Liver (tissue), 9 donors: ENCODE measurements around the gene ST3GAL2. TPM values are rescaled to one million over a fixed set of nuclear protein-coding genes. Genes with fewer than 3 reads are reported as not detected.

Experiments
- DNase-seq: peaks from one replicate; pipeline ENCODE4 v3.0.0-alpha.2; 2017; ENCODE audit warnings: low spot score
- H3K27ac ChIP-seq, 2 donors: one replicate each; pipeline ENCODE4 v1.7.0; 2013; ENCODE audit warnings: inconsistent platforms in 2 of 2, low read length in 2 of 2, control low read depth in 1 of 2, low read depth in 1 of 2, mild to moderate bottlenecking in 1 of 2
- H3K27me3 ChIP-seq, 4 donors: one replicate each; pipeline versions ENCODE4 v1.6.1 to v1.7.0; 2013; ENCODE audit warnings: low read length in 3 of 4, inconsistent platforms in 1 of 4, mild to moderate bottlenecking in 1 of 4, moderate library complexity in 1 of 4; ENCODE audit not compliant: control insufficient read depth in 4 of 4, insufficient read depth in 4 of 4
- H3K36me3 ChIP-seq, 4 donors: one replicate each; pipeline versions ENCODE4 v1.6.1 to v1.7.0; 2013; ENCODE audit warnings: low read length in 3 of 4, mild to moderate bottlenecking in 3 of 4, low read depth in 1 of 4, moderate library complexity in 1 of 4; ENCODE audit not compliant: control insufficient read depth in 4 of 4, insufficient read depth in 3 of 4
- H3K4me1 ChIP-seq, 4 donors: one replicate each; pipeline versions ENCODE4 v1.6.1 to v1.7.0; 2013; ENCODE audit warnings: low read length in 3 of 4, mild to moderate bottlenecking in 3 of 4, moderate library complexity in 1 of 4; ENCODE audit not compliant: control insufficient read depth in 4 of 4, insufficient read depth in 4 of 4
- H3K4me3 ChIP-seq, 3 donors: one replicate each; pipeline versions ENCODE4 v1.6.1 to v1.7.0; 2013; ENCODE audit warnings: low read length in 3 of 3, control low read depth in 1 of 3, low read depth in 1 of 3, mild to moderate bottlenecking in 1 of 3
- H3K9ac ChIP-seq, 2 donors: one replicate each; pipeline ENCODE4 v1.7.0; 2013; ENCODE audit warnings: low read length in 2 of 2, mild to moderate bottlenecking in 2 of 2, moderate library complexity in 2 of 2, control low read depth in 1 of 2, low read depth in 1 of 2
- H3K9me3 ChIP-seq, 4 donors: one replicate each; pipeline versions ENCODE4 v1.6.1 to v1.7.0; 2013; ENCODE audit warnings: low read length in 3 of 4; ENCODE audit not compliant: control insufficient read depth in 4 of 4
- ATF3 ChIP-seq: IDR thresholded peaks from 2 replicates; pipeline ENCODE4 v1.6.1; 2016; ENCODE audit warnings: antibody characterized with exemption
- CTCF ChIP-seq: fragments of 150-350 bp; IDR thresholded peaks from 2 replicates; pipeline ENCODE4 v1.5.1; 2017; ENCODE audit warnings: improper control_type of control experiment, low read depth, low read length; ENCODE audit not compliant: missing input control
- EGR1 ChIP-seq, 2 donors: IDR thresholded peaks; 2 replicates each; pipeline ENCODE4 v1.6.1; 2016 to 2018; ENCODE audit warnings: antibody characterized with exemption in 2 of 2, low read depth in 2 of 2
- FOXA1 ChIP-seq: IDR thresholded peaks from 2 replicates; pipeline ENCODE4 v1.6.1; 2016; ENCODE audit warnings: antibody characterized with exemption
- FOXA2 ChIP-seq: IDR thresholded peaks from 2 replicates; pipeline ENCODE4 v1.6.1; 2016; ENCODE audit warnings: antibody characterized with exemption
- GABPA ChIP-seq, 2 donors: IDR thresholded peaks in 1 of 2; conservative IDR thresholded peaks in 1 of 2; 2 replicates each; pipeline ENCODE4 v1.6.1; 2016; ENCODE audit warnings: antibody characterized with exemption in 2 of 2, mild to moderate bottlenecking in 1 of 2, moderate library complexity in 1 of 2
- HNF4A ChIP-seq, 2 donors: conservative IDR thresholded peaks; 2 replicates each; pipeline ENCODE4 v1.6.1; 2016; ENCODE audit warnings: antibody characterized with exemption in 2 of 2, mild to moderate bottlenecking in 2 of 2
- HNF4G ChIP-seq: IDR thresholded peaks from 2 replicates; pipeline ENCODE4 v1.6.1; 2016; ENCODE audit warnings: antibody characterized with exemption
- JUND ChIP-seq, 2 donors: IDR thresholded peaks; 2 replicates each; pipeline ENCODE4 v1.6.1; 2016; ENCODE audit warnings: antibody characterized with exemption in 2 of 2
- MAX ChIP-seq: IDR thresholded peaks from 2 replicates; pipeline ENCODE4 v1.6.1; 2016; ENCODE audit warnings: antibody characterized with exemption
- NR2F2 ChIP-seq: IDR thresholded peaks from 2 replicates; pipeline ENCODE4 v1.6.1; 2016; ENCODE audit warnings: antibody characterized with exemption
- REST ChIP-seq: IDR thresholded peaks from 2 replicates; pipeline ENCODE4 v1.6.1; 2016; ENCODE audit warnings: antibody characterized with exemption, mild to moderate bottlenecking
- RXRA ChIP-seq, 2 donors: IDR thresholded peaks; 2 replicates each; pipeline ENCODE4 v1.6.1; 2017 to 2018; ENCODE audit warnings: antibody characterized with exemption in 2 of 2, mild to moderate bottlenecking in 1 of 2
- SP1 ChIP-seq: IDR thresholded peaks from 2 replicates; pipeline ENCODE4 v1.6.1; 2018; ENCODE audit warnings: antibody characterized with exemption, mild to moderate bottlenecking
- TAF1 ChIP-seq: conservative IDR thresholded peaks from 2 replicates; pipeline ENCODE4 v1.6.1; 2016; ENCODE audit warnings: antibody characterized with exemption, mild to moderate bottlenecking
- YY1 ChIP-seq: IDR thresholded peaks from 2 replicates; pipeline ENCODE4 v1.6.1; 2016; ENCODE audit warnings: antibody characterized with exemption, mild to moderate bottlenecking
- ZBTB33 ChIP-seq: IDR thresholded peaks from 2 replicates; pipeline ENCODE4 v1.6.1; 2016; ENCODE audit warnings: antibody characterized with exemption
- WGBS: extraction: QIAGEN DNeasy Blood & Tissue Kit; methylation state at CpG from one replicate; pipeline ENCODE4 v1.1.7; 2013; 5-methylcytosine and 5-hydroxymethylcytosine counted together
- polyA plus RNA-seq, 2 donors: library from polyadenylated mRNA; stranded (reverse) in 1 of 2; unstranded in 1 of 2; fragments of 200-250 nt in 1 of 2; fragments of >200 nt in 1 of 2; fragmentation: Nextera tagmentation in 1 of 2; extraction: Ambion mirVana in 1 of 2; gene quantifications; one replicate each; pipeline versions ENCODE4 v1.2.1 to v1.2.3, GENCODE V29; 2013 to 2015
- total RNA-seq, 2 donors: library from RNA; depleted of rRNA; stranded (reverse); fragments of >200 nt; gene quantifications; one replicate each; pipeline ENCODE4 v1.2.3, GENCODE V29; 2014
- donor health status: healthy.
- donor health status: healthy.
- donor health status: healthy.
- donor health status: healthy.
- donor health status: healthy.

Gene ST3GAL2
- total and polyA plus RNA-seq, 4 donors, result 3.9 to 53.1 (median 12.9) TPM

GRCh38 chr16:70398177-70398743, 40.6 kb downstream of the ST3GAL2 start:
- 96% methylated on average over 30 of the region's 30 CpGs for WGBS
- Histone ChIP-seq H3K9ac (no peak overlapping the region), H3K4me1 (peaks cover 0 to 5% (median 3%) of the 10 kb centered on the region in 4 donors), H3K36me3 (peaks cover 2 to 14% (median 4%) of the 10 kb centered on the region in 4 donors), H3K4me3 (no peak overlapping the region), H3K27ac (no peak overlapping the region), H3K27me3 (no peaks in the 10 kb centered on the region), H3K9me3 (no peaks in the 10 kb centered on the region)
- DNase-seq, result no peak
- TF ChIP-seq GABPA (IDR thresholded peaks at IDR 0.05 in 1 of 2, conservative IDR thresholded peaks at IDR 0.05 in 1 of 2), result no peak
- no peak for TF ChIP-seq TAF1
- TF ChIP-seq ZBTB33, result no peak
- TF ChIP-seq REST, result no peak
- no peak for TF ChIP-seq MAX
- TF ChIP-seq FOXA2, result no peak

- H3K4me3 ChIP-seq, result no peak overlapping the region
- no peak overlapping the region for H3K9ac ChIP-seq
- H3K36me3 ChIP-seq, result peaks cover 2 to 15% (median 6%) of the 10 kb centered on the region in 4 donors
- DNase-seq, result peak; percentile 75
- WGBS, result 87% methylated on average over 6 of the region's 6 CpGs
- no peak overlapping the region for H3K27ac ChIP-seq
- no peaks in the 10 kb centered on the region for H3K27me3 ChIP-seq
- H3K9me3 ChIP-seq, result no peaks in the 10 kb centered on the region
- H3K4me1 ChIP-seq, result no peaks in the 10 kb centered on the region
- TF ChIP-seq HNF4A (conservative IDR thresholded peaks at IDR 0.05) (no peak), SP1 (no peak), FOXA2 (no peak), REST (no peak), JUND (IDR thresholded peaks at IDR 0.05) (no peak), RXRA (IDR thresholded peaks at IDR 0.05) (no peak), EGR1 (IDR thresholded peaks at IDR 0.05; ENCODE audit: low read depth in 2 of 2) (no peak), FOXA1 (no peak), YY1 (no peak), ZBTB33 (no peak), CTCF (no peak), TAF1 (no peak), ATF3 (no peak), NR2F2 (no peak), HNF4G (no peak), GABPA (IDR thresholded peaks at IDR 0.05 in 1 of 2, conservative IDR thresholded peaks at IDR 0.05 in 1 of 2) (no peak)
These were observed 42.5 kb downstream of the ST3GAL2 start for GRCh38 chr16:70396246-70396904.
